ENCODE results near the gene CYP4B1.

- TF ChIP-seq CTCF (IDR thresholded peaks at IDR 0.05; ENCODE audit: low read depth, low read length, missing input control), result no peak
- no peak for TF ChIP-seq TAF1 (conservative IDR thresholded peaks at IDR 0.05)
- no peak for TF ChIP-seq RAD21 (IDR thresholded peaks at IDR 0.05)
- TF ChIP-seq EGR1 (IDR thresholded peaks at IDR 0.05; ENCODE audit: low read depth in 2 of 2), result no peak
- TF ChIP-seq ZBTB33 (IDR thresholded peaks at IDR 0.05), result no peak
- no peak for TF ChIP-seq YY1 (IDR thresholded peaks at IDR 0.05)
- no peak for TF ChIP-seq RXRA (IDR thresholded peaks at IDR 0.05)
- no peak for TF ChIP-seq SP1 (IDR thresholded peaks at IDR 0.05)
- TF ChIP-seq ATF3 (IDR thresholded peaks at IDR 0.05), result no peak
- no peak for TF ChIP-seq GABPA (IDR thresholded peaks at IDR 0.05 in 1 of 2, conservative IDR thresholded peaks at IDR 0.05 in 1 of 2)
Observed at GRCh38 chr1:46767649-46768282, 31.1 kb upstream of the CYP4B1 start.

Measured in liver (tissue), 3 donors.